T47D (cell line): Measurements from ENCODE around the gene HSD17B12.
"Not testable (repeated sequence)": the region's sequence is repeated elsewhere in the genome, so short reads cannot be mapped to it uniquely, and the experiment has no call there.

ENCODE experiments used
- DNase-seq, 2 experiments: peaks; one replicate each; pipeline versions ENCODE4 v3.0.0 to v3.0.0-alpha.2; 2011 to 2012; ENCODE audit warnings: low read depth in 1 of 2, low spot score in 1 of 2
- JUND ChIP-seq: IDR thresholded peaks from 2 replicates; pipeline ENCODE4 v1.6.1; 2012; ENCODE audit warnings: low read depth
- in situ Hi-C: cut with HindIII; loops from 2 replicates; pipeline ENCODE4 v1.10.0; 2016; ENCODE audit warnings: low sequenced_read_pairs, low pct_unique_long_range_greater_than_20kb

The HSD17B12 gene

GRCh38 chr11:43680521-43681400 lies at the start of gene HSD17B12:
HSD17B12 (plus strand) TSS chr11:43680738; CDS start chr11:43680828, 90 bp downstream.
- TF ChIP-seq JUND, result no peak
- in situ Hi-C loops, result no loop called here
- DNase-seq, result peak; percentile 97 to 100

- no peak for DNase-seq
- in situ Hi-C loops, result no loop called here
- TF ChIP-seq JUND, result no peak
These were observed 48.8 kb upstream of the HSD17B12 start for GRCh38 chr11:43631732-43632131.

GRCh38 chr11:43632181-43632580 lies 48.4 kb upstream of the HSD17B12 start:
- DNase-seq, result no peak
- in situ Hi-C loops, result no loop called here
- TF ChIP-seq JUND, result no peak

- no peak for DNase-seq
- in situ Hi-C loops, result no loop called here
- TF ChIP-seq JUND, result no peak
These were observed 41.8 kb upstream of the HSD17B12 start for GRCh38 chr11:43638717-43639116.

- TF ChIP-seq JUND, result no peak
- DNase-seq, result no peak
- in situ Hi-C loops, result no loop called here
These were observed 41.3 kb upstream of the HSD17B12 start for GRCh38 chr11:43639224-43639623.

- TF ChIP-seq JUND, result no peak
- DNase-seq, result no peak
- in situ Hi-C loops, result no loop called here
These were observed 40.6 kb upstream of the HSD17B12 start for GRCh38 chr11:43639920-43640319.

GRCh38 chr11:43643898-43644620 lies 36.5 kb upstream of the HSD17B12 start:
- in situ Hi-C loops, result no loop called here
- DNase-seq, result peak; percentile 77 to 90

GRCh38 chr11:43644621-43645299 lies 35.8 kb upstream of the HSD17B12 start:
- TF ChIP-seq JUND, result no peak
- no peak for DNase-seq
- in situ Hi-C loops, result no loop called here

More at GRCh38 chr11:43643898-43644620, 36.5 kb upstream of the HSD17B12 start:
- TF ChIP-seq JUND, result no peak

- no peak for TF ChIP-seq JUND
- no peak for DNase-seq
- in situ Hi-C loops, result no loop called here
These were observed 33.8 kb upstream of the HSD17B12 start for GRCh38 chr11:43646767-43647166.

- in situ Hi-C loops, result no loop called here
- DNase-seq, result no peak
- TF ChIP-seq JUND, result no peak
These were observed 31.6 kb upstream of the HSD17B12 start for GRCh38 chr11:43648888-43649287.

- DNase-seq, result peak in 1 of 2 experiments; percentile 49
- no peak for TF ChIP-seq JUND
- in situ Hi-C loops, result no loop called here
These were observed 31.0 kb upstream of the HSD17B12 start for GRCh38 chr11:43649501-43649900.

- in situ Hi-C loops, result no loop called here
- TF ChIP-seq JUND, result no peak
- no peak for DNase-seq
These were observed 30.6 kb upstream of the HSD17B12 start for GRCh38 chr11:43649921-43650320.

- in situ Hi-C loops, DNase-seq: not testable (repeated sequence)
These were observed 17.5 kb upstream of the HSD17B12 start for GRCh38 chr11:43663018-43663417.
